Chondrocyte (in vitro differentiated cells): ENCODE data around the gene ZC2HC1C. TPM values are rescaled to one million over a fixed set of nuclear protein-coding genes. Genes with fewer than 3 reads are reported as not detected.

Experiments used
- DNase-seq: peaks from one replicate; pipeline ENCODE4 v3.0.0; 2021; ENCODE audit warnings: mixed read lengths, low spot score
- H3K27ac Mint-ChIP-seq: one replicate; pipeline ENCODE4 v1.8.0; 2021; ENCODE audit warnings: mild to moderate bottlenecking, moderate library complexity, mixed read lengths; ENCODE audit not compliant: unreplicated experiment
- H3K27me3 Mint-ChIP-seq: 2 replicates; pipeline ENCODE4 v1.8.0; 2021; ENCODE audit warnings: low read depth, mixed read lengths
- H3K36me3 Mint-ChIP-seq: 2 replicates; pipeline ENCODE4 v1.8.0; 2021; ENCODE audit warnings: low read depth, mixed read lengths
- H3K4me1 Mint-ChIP-seq: 2 replicates; pipeline ENCODE4 v1.8.0; 2021; ENCODE audit warnings: low read depth, mild to moderate bottlenecking, mixed read lengths
- H3K4me3 Mint-ChIP-seq: one replicate; pipeline ENCODE4 v1.8.0; 2021; ENCODE audit warnings: mild to moderate bottlenecking, moderate library complexity, mixed read lengths; ENCODE audit not compliant: unreplicated experiment
- H3K9me3 Mint-ChIP-seq: 2 replicates; pipeline ENCODE4 v1.8.0; 2021; ENCODE audit warnings: low read depth, mixed read lengths
- CTCF ChIP-seq: fragments of 200-600 bp; sonication (generic); IDR thresholded peaks from 2 replicates; pipeline ENCODE4 v1.5.0; 2021; ENCODE audit warnings: antibody characterized with exemption, mild to moderate bottlenecking, moderate library complexity
- total RNA-seq: library from RNA; stranded (reverse); gene quantifications from 3 replicates; pipeline ENCODE4 v1.2.1, GENCODE V29; 2021

The ZC2HC1C gene
- total RNA-seq, 1 donor from 2014 or later, result 0.62 TPM

GRCh38 chr14:75030147-75030546 lies 39.3 kb upstream of the ZC2HC1C start:
- Mint-ChIP-seq H3K9me3 (no peaks in the 10 kb centered on the region), H3K36me3 (peaks cover 26% of the 10 kb centered on the region), H3K4me3 (no peak overlapping the region), H3K27me3 (no peaks in the 10 kb centered on the region), H3K4me1 (peaks cover 3% of the 10 kb centered on the region), H3K27ac (no peak overlapping the region)
- DNase-seq, result no peak
- TF ChIP-seq CTCF, result no peak

GRCh38 chr14:75032939-75033338 lies 36.5 kb upstream of the ZC2HC1C start:
- DNase-seq, result no peak
- Mint-ChIP-seq H3K9me3 (no peaks in the 10 kb centered on the region), H3K27me3 (no peaks in the 10 kb centered on the region), H3K4me3 (no peak overlapping the region), H3K27ac (no peak overlapping the region), H3K36me3 (peaks cover 34% of the 10 kb centered on the region), H3K4me1 (peaks cover 3% of the 10 kb centered on the region)
- TF ChIP-seq CTCF, result no peak

GRCh38 chr14:75040507-75040906 lies 28.9 kb upstream of the ZC2HC1C start:
- DNase-seq, result no peak
- Mint-ChIP-seq H3K36me3 (peaks cover 14% of the 10 kb centered on the region), H3K4me1 (peaks cover 24% of the 10 kb centered on the region), H3K4me3 (no peak overlapping the region), H3K9me3 (no peaks in the 10 kb centered on the region), H3K27ac (no peak overlapping the region), H3K27me3 (no peaks in the 10 kb centered on the region)
- TF ChIP-seq CTCF, result no peak

GRCh38 chr14:75040959-75041358 lies 28.5 kb upstream of the ZC2HC1C start:
- H3K27ac Mint-ChIP-seq, result no peak overlapping the region
- peaks cover 11% of the 10 kb centered on the region for H3K36me3 Mint-ChIP-seq
- no peak for TF ChIP-seq CTCF

GRCh38 chr14:75041613-75042012 lies 27.8 kb upstream of the ZC2HC1C start:
- Mint-ChIP-seq H3K27me3 (no peaks in the 10 kb centered on the region), H3K4me3 (no peak overlapping the region), H3K36me3 (peaks cover 8% of the 10 kb centered on the region), H3K4me1 (peaks cover 24% of the 10 kb centered on the region), H3K9me3 (no peaks in the 10 kb centered on the region), H3K27ac (no peak overlapping the region)
- TF ChIP-seq CTCF, result no peak
- no peak for DNase-seq

More at GRCh38 chr14:75040959-75041358, 28.5 kb upstream of the ZC2HC1C start:
- H3K4me3 Mint-ChIP-seq, result no peak overlapping the region
- peaks cover 24% of the 10 kb centered on the region for H3K4me1 Mint-ChIP-seq
- H3K27me3 Mint-ChIP-seq, result no peaks in the 10 kb centered on the region
- no peaks in the 10 kb centered on the region for H3K9me3 Mint-ChIP-seq
- DNase-seq, result no peak
